Measurements from ENCODE around the gene TMEM132D.

The TMEM132D gene

GRCh38 chr12:129127211-129127610, 776.6 kb downstream of the TMEM132D start:
- TF ChIP-seq GATA2 (IDR thresholded peaks at IDR 0.05; ENCODE audit: low read depth, low read length) = no peak

DNA sequence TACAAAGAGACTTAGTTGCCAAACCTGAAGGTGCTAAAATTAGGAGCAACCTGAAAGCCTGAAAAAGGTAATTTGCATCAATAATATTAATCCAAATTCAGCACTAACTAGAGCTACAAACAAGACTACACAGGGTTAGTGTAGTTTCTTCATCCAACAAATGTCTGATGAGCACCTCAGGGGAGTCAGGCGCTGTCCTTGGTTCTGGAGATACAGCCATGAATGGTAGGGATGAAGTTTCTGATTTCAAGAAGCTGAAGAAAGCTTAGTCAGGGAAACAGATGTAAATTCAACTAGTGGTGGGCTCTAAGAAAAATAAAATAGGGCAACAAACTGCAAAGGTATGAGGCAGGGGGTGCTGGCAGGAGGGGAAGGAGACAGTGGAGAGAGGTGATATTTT, 784.3 kb downstream of the TMEM132D start:
- no peak for TF ChIP-seq GATA3 (IDR thresholded peaks at IDR 0.05; ENCODE audit: low read depth, low read length)
- TF ChIP-seq GATA2 (IDR thresholded peaks at IDR 0.05; ENCODE audit: low read depth, low read length) = no peak

DNA sequence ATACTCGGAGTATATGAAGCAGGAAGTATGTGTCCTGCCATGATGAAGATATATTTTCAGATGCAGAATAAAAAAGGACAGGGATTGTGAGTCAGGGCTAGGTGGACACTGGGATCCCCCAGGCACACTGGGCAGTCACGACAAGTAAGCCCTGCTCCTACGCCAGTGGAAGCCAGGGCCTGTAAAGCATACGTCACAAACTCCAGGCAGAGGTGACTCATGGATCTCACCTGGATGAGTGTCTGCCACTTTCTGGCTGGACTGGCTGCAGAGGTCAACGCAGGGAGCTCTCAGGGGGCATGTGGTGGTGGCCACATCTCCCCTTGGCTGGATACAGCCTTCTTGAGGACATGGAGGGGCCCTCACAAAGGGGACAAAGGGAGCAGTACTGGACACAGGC, 788.3 kb downstream of the TMEM132D start:
- no peak for TF ChIP-seq GATA2 (IDR thresholded peaks at IDR 0.05; ENCODE audit: low read depth, low read length)
- TF ChIP-seq GATA3 (IDR thresholded peaks at IDR 0.05; ENCODE audit: low read depth, low read length) = no peak

DNA sequence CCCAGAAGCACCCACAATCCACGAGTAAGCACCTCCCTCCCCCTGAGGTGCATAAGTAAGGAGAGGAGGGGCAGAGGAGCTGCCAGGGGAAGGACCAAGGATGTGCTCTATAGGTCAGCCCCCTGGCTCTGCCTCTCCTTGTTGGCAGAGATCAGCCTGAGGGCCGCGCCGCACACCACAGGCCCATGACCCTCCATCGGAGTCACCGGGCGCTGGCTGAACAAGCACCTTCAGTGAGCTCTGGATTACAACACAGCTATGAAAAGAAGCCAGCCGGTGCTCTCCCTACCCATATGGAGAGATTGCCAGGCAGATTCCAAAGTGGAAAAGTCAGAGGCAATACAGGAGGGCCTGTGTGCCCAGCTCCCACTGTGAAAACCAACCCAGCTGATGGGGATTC, 793.2 kb downstream of the TMEM132D start:
- TF ChIP-seq GATA2 (IDR thresholded peaks at IDR 0.05; ENCODE audit: low read depth, low read length) (no peak), GATA3 (IDR thresholded peaks at IDR 0.05; ENCODE audit: low read depth, low read length) (no peak)

DNA sequence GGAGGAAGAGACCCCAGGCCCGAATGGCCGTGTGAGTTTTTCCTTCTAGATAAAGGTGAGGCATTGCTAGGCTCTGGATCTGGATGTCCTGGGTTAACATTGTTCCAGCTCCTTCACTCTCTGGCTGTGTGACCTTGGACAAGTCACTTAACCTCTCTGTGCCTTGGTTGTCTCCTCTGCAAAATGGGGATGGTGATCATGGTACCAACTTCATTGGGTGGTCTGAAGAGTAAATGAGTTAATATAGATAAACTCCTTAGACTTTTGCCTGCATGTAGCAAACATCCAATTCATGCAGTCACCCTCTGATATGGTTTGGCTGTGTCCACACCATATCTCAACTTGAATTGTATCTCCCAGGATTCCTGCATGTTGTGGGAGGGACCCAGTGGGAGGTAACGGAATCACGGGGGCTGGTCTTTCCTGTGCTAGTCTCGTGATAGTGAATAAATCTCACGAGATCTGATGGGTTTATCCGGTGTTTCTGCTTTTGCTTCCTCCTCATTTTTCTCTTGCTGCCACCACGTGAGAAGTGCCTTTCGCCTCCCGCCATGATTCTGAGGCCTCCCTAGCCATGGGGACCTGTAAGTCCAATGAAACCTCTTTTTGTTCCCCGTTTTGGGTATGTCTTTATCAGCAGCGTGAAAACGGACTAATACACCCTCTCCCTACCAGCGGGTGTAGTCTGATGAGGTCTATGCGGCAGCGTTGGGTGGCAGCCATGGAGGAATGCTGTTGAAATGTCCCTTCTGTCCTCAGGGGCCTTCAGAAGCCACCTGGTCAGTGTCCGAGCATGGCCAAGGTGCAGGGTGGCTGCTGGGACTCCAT, 794.4 kb downstream of the TMEM132D start:
- TF ChIP-seq GATA3 (IDR thresholded peaks at IDR 0.05; ENCODE audit: low read depth, low read length) = no peak
- no peak for TF ChIP-seq GATA2 (IDR thresholded peaks at IDR 0.05; ENCODE audit: low read depth, low read length)

DNA sequence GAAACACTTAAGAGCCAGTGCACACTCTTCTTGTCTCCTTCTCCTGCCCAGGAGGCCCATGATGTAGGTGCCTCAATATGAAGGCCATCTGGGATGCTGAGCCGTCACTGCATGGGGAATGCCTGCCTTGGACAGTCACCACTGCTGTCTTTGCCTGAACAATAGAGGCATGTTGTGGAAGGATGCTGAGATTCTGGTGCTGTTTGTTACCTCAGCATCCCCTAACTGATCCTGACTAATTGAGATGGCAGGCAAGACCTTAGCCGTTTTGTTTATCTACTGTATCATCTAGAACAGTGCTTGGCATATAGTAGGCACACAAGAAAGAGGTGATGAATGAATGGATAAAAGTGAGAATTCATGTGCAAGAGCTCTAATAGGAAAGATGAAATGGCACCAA, 797.1 kb downstream of the TMEM132D start:
- TF ChIP-seq GATA3 (IDR thresholded peaks at IDR 0.05; ENCODE audit: low read depth, low read length) (no peak), GATA2 (IDR thresholded peaks at IDR 0.05; ENCODE audit: low read depth, low read length) (no peak)

- no peak for TF ChIP-seq GATA2 (IDR thresholded peaks at IDR 0.05; ENCODE audit: low read depth, low read length)
- TF ChIP-seq GATA3 (IDR thresholded peaks at IDR 0.05; ENCODE audit: low read depth, low read length) = no peak
These were observed 800.6 kb downstream of the TMEM132D start for GRCh38 chr12:129103231-129103630.

GRCh38 chr12:129102233-129102632, 801.6 kb downstream of the TMEM132D start:
- TF ChIP-seq GATA2 (IDR thresholded peaks at IDR 0.05; ENCODE audit: low read depth, low read length) = no peak
- no peak for TF ChIP-seq GATA3 (IDR thresholded peaks at IDR 0.05; ENCODE audit: low read depth, low read length)

- TF ChIP-seq GATA2 (IDR thresholded peaks at IDR 0.05; ENCODE audit: low read depth, low read length) (no peak), GATA3 (IDR thresholded peaks at IDR 0.05; ENCODE audit: low read depth, low read length) (no peak)
These were observed 802.0 kb downstream of the TMEM132D start for GRCh38 chr12:129101816-129102215.

DNA sequence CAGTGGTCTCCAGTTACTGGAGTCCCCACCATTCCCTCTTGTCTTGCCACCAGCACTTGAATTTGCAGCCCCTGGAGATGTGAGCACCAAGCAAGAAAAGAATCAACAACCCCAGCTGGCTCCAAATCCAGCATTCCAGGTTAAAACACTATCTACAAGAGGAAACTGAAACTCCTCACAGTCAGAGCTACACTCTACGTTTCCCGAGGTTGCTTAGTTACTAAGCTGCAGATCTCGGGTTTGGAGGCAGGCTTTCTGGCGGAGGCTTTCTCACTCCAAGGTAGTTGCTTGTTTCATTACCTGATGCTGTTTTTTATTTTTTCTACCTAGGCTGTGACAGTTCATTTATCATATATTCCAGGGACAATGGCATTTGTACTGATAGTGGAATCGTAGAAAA, 802.4 kb downstream of the TMEM132D start:
- TF ChIP-seq GATA2 (IDR thresholded peaks at IDR 0.05; ENCODE audit: low read depth, low read length) (no peak), GATA3 (IDR thresholded peaks at IDR 0.05; ENCODE audit: low read depth, low read length) (no peak)

DNA sequence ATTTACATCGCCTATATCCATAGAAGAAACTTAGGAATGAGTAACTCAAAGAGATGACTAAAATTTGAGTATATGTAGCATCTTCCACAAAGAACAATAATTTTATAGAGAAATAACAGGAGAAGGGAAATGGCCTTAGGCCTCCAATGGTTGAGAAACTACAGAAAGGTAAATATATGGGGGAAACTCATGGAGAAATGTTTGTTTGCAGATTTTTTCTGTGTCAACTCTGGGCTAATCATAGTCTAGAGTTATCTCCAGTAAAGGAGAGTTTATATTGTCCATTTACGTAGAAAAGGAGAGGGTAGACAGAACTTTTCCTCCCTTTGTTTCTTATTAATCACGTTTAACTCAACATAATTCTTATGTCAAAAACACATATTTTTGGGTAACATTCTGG, 806.4 kb downstream of the TMEM132D start:
- no peak for TF ChIP-seq GATA2 (IDR thresholded peaks at IDR 0.05; ENCODE audit: low read depth, low read length)
- no peak for TF ChIP-seq GATA3 (IDR thresholded peaks at IDR 0.05; ENCODE audit: low read depth, low read length)

- no peak for TF ChIP-seq GATA3 (IDR thresholded peaks at IDR 0.05; ENCODE audit: low read depth, low read length)
- no peak for TF ChIP-seq GATA2 (IDR thresholded peaks at IDR 0.05; ENCODE audit: low read depth, low read length)
These were observed 806.9 kb downstream of the TMEM132D start for GRCh38 chr12:129096968-129097367.

DNA sequence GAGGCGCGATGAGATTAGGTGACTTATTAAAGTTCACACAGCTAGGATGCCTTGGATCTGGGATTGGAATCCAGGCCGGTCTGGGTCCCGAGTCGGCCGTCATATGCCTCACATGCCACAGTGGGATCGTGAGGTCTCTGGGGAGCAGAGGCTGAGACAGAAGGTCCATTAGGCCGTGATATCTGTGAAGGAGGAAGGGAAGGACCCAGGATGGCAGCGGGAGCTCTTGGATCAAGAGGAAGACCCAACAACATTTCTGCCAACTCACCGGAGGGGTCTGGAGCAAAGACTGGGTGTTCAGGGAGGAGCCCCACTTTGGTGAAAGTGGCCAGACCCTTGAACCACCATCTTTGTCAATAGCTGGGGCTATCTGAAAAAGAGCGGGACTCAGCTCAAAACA, 807.6 kb downstream of the TMEM132D start:
- TF ChIP-seq GATA2 (IDR thresholded peaks at IDR 0.05; ENCODE audit: low read depth, low read length) = no peak

DNA sequence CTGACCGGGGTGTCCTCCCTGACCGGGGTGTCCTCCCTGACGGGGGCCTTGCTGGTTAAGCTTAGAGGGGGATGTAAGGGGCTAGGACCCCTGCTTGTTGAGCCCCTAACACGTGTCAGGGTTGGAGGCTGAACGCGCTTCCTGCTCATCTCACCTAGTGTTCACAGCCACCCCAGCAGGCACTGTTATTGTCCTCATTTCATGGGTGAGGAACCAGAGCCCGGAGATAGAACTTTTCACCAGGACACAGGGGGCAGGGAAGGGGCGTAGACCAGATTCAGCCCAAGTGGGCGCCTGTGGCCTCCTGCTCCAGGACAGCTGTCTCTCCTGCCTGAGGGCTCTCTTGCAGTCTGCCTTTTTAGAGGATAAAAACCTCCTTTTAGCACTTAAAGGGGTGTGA, 814.2 kb downstream of the TMEM132D start:
- TF ChIP-seq GATA2 (IDR thresholded peaks at IDR 0.05; ENCODE audit: low read depth, low read length) (no peak), GATA3 (IDR thresholded peaks at IDR 0.05; ENCODE audit: low read depth, low read length) (no peak)

GRCh38 chr12:129084875-129085826, 818.7 kb downstream of the TMEM132D start:
- TF ChIP-seq GATA2 (IDR thresholded peaks at IDR 0.05; ENCODE audit: low read depth, low read length) = no peak
- TF ChIP-seq GATA3 (IDR thresholded peaks at IDR 0.05; ENCODE audit: low read depth, low read length) = no peak
